HL-60 (cell line): ENCODE results near the gene EXOSC2.

Experiments
- DNase-seq, 2 experiments: peaks; one replicate each; pipeline ENCODE4 v3.0.0-alpha.2; 2010 to 2020; ENCODE audit warnings: low read depth in 1 of 2, low spot score in 1 of 2
- H3K27ac ChIP-seq: fragments of 250-450 bp; sonication (Bioruptor Pico); replicated peaks from 2 replicates; pipeline ENCODE4 v1.5.1; 2020; ENCODE audit warnings: mild to moderate bottlenecking, moderate library complexity
- H3K27me3 ChIP-seq: fragments of 250-450 bp; sonication (Bioruptor Pico); 2 replicates; pipeline ENCODE4 v1.5.1; 2021; ENCODE audit warnings: mild to moderate bottlenecking, moderate library complexity; ENCODE audit not compliant: insufficient read depth, poor library complexity, severe bottlenecking
- H3K4me3 ChIP-seq: replicated peaks from 2 replicates; pipeline ENCODE4 v1.5.1; 2011; ENCODE audit warnings: mild to moderate bottlenecking, control low read depth, low read length; ENCODE audit not compliant: insufficient read depth
- GABPA ChIP-seq: IDR thresholded peaks from 2 replicates; pipeline ENCODE4 v1.6.1; 2012; ENCODE audit warnings: low read depth
- POLR2AphosphoS5 ChIP-seq: IDR thresholded peaks from 2 replicates; pipeline ENCODE4 v1.6.1; 2012; ENCODE audit warnings: low read depth
- SPI1 ChIP-seq: IDR thresholded peaks from 2 replicates; pipeline ENCODE4 v1.6.1; 2012; ENCODE audit warnings: low read depth, mild to moderate bottlenecking, borderline replicate concordance
- TF ChIP-seq, protein P1 (sequence below): IDR thresholded peaks from 2 replicates; pipeline ENCODE4 v1.6.1; 2012; ENCODE audit warnings: low read depth; ENCODE audit not compliant: insufficient replicate concordance
- TF ChIP-seq, protein P2 (sequence below): IDR thresholded peaks from one replicate; pipeline ENCODE4 v1.5.1; 2011; ENCODE audit warnings: low read length, control low read depth, inconsistent platforms; ENCODE audit not compliant: insufficient read depth

EXOSC2 gene

GRCh38 chr9:130746434-130747212, 53.0 kb downstream of the EXOSC2 start:
- H3K27ac ChIP-seq = no peak overlapping the region
- H3K4me3 ChIP-seq = no peak overlapping the region
- TF ChIP-seq, protein P1, sequence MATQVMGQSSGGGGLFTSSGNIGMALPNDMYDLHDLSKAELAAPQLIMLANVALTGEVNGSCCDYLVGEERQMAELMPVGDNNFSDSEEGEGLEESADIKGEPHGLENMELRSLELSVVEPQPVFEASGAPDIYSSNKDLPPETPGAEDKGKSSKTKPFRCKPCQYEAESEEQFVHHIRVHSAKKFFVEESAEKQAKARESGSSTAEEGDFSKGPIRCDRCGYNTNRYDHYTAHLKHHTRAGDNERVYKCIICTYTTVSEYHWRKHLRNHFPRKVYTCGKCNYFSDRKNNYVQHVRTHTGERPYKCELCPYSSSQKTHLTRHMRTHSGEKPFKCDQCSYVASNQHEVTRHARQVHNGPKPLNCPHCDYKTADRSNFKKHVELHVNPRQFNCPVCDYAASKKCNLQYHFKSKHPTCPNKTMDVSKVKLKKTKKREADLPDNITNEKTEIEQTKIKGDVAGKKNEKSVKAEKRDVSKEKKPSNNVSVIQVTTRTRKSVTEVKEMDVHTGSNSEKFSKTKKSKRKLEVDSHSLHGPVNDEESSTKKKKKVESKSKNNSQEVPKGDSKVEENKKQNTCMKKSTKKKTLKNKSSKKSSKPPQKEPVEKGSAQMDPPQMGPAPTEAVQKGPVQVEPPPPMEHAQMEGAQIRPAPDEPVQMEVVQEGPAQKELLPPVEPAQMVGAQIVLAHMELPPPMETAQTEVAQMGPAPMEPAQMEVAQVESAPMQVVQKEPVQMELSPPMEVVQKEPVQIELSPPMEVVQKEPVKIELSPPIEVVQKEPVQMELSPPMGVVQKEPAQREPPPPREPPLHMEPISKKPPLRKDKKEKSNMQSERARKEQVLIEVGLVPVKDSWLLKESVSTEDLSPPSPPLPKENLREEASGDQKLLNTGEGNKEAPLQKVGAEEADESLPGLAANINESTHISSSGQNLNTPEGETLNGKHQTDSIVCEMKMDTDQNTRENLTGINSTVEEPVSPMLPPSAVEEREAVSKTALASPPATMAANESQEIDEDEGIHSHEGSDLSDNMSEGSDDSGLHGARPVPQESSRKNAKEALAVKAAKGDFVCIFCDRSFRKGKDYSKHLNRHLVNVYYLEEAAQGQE = no peak
- TF ChIP-seq SPI1 = no peak
- TF ChIP-seq POLR2AphosphoS5 = no peak
- TF ChIP-seq GABPA = no peak
- no peak for DNase-seq
- no peaks in the 10 kb centered on the region for H3K27me3 ChIP-seq

- DNase-seq = no peak
- H3K4me3 ChIP-seq = no peak overlapping the region
These were observed 58.2 kb downstream of the EXOSC2 start for GRCh38 chr9:130751631-130752355.

More at GRCh38 chr9:130751631-130752355, 58.2 kb downstream of the EXOSC2 start:
- no peak for TF ChIP-seq SPI1
- TF ChIP-seq GABPA = no peak
- TF ChIP-seq, protein P2, sequence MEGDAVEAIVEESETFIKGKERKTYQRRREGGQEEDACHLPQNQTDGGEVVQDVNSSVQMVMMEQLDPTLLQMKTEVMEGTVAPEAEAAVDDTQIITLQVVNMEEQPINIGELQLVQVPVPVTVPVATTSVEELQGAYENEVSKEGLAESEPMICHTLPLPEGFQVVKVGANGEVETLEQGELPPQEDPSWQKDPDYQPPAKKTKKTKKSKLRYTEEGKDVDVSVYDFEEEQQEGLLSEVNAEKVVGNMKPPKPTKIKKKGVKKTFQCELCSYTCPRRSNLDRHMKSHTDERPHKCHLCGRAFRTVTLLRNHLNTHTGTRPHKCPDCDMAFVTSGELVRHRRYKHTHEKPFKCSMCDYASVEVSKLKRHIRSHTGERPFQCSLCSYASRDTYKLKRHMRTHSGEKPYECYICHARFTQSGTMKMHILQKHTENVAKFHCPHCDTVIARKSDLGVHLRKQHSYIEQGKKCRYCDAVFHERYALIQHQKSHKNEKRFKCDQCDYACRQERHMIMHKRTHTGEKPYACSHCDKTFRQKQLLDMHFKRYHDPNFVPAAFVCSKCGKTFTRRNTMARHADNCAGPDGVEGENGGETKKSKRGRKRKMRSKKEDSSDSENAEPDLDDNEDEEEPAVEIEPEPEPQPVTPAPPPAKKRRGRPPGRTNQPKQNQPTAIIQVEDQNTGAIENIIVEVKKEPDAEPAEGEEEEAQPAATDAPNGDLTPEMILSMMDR = no peak
- TF ChIP-seq POLR2AphosphoS5 = no peak
- TF ChIP-seq, protein P1 = no peak
- no peaks in the 10 kb centered on the region for H3K27me3 ChIP-seq
- no peak overlapping the region for H3K27ac ChIP-seq
